ENCODE results near the gene GSPT1. TPM values are rescaled to one million over a fixed set of nuclear protein-coding genes. Genes with fewer than 3 reads are reported as not detected.

The GSPT1 gene
- total RNA-seq, 1 experiment from 2014 or later, result 173 TPM

- Histone ChIP-seq H2BK15ac (ENCODE audit: low read depth, low read length) (no peak overlapping the region), H3K79me1 (ENCODE audit: insufficient read depth, low read depth, low read length, poor library complexity, severe bottlenecking) (no peaks in the 10 kb centered on the region), H3K23ac (ENCODE audit: insufficient read length, low read depth, low read length) (no peak overlapping the region), H2BK20ac (ENCODE audit: low read depth, low read length, poor library complexity, severe bottlenecking) (no peak overlapping the region), H3K79me2 (ENCODE audit: insufficient read depth, low read length) (no peaks in the 10 kb centered on the region), H3K9ac (ENCODE audit: extremely low read depth, insufficient read length, low read length) (no peak overlapping the region), H3K14ac (ENCODE audit: insufficient read depth, low read length) (no peak overlapping the region), H3T11ph (ENCODE audit: low read length) (no peak overlapping the region), H4K5ac (ENCODE audit: insufficient read length, low read depth, low read length) (no peak overlapping the region), H3K27ac (ENCODE audit: insufficient read length, low read depth, low read length) (no peak overlapping the region), H2BK5ac (ENCODE audit: insufficient read length, low read length) (no peak overlapping the region), H3K9me3 (ENCODE audit: control insufficient read depth, low read depth, low read length) (no peaks in the 10 kb centered on the region), H3K4me1 (ENCODE audit: insufficient read depth, low read length) (no peaks in the 10 kb centered on the region), H3K56ac (ENCODE audit: insufficient read length, low read depth, low read length) (no peak overlapping the region), H3K4ac (ENCODE audit: low read depth, low read length) (no peak overlapping the region), H3K4me2 (ENCODE audit: insufficient read depth, insufficient read length, low read length) (no peak overlapping the region), H4K91ac (ENCODE audit: insufficient read length, low read depth, low read length) (no peak overlapping the region), H4K20me1 (ENCODE audit: control insufficient read depth, insufficient read depth, insufficient read length) (peaks cover 2% of the 10 kb centered on the region), H3K18ac (ENCODE audit: insufficient read length, low read depth, low read length) (no peak overlapping the region), H3K27me3 (ENCODE audit: insufficient read depth, low read length) (no peaks in the 10 kb centered on the region), H2BK120ac (ENCODE audit: low read depth, low read length, poor library complexity, severe bottlenecking) (no peak overlapping the region), H2AFZ (ENCODE audit: low read length) (no peak overlapping the region), H3K23me2 (ENCODE audit: insufficient read length, low read depth, low read length, poor library complexity, severe bottlenecking) (no peaks in the 10 kb centered on the region), H4K8ac (replicated peaks; ENCODE audit: insufficient read length, low read depth, low read length) (no peak overlapping the region), H2AK5ac (ENCODE audit: insufficient read length, low read length) (no peak overlapping the region), H2BK12ac (ENCODE audit: insufficient read length, low read depth, low read length) (no peak overlapping the region)
- H3K27ac Mint-ChIP-seq, result no peak overlapping the region
- no peak overlapping the region for H3K4me3 Mint-ChIP-seq
- H3K36me3 Mint-ChIP-seq (ENCODE audit: insufficient read depth in 1 of 3, low read depth in 3 of 3), result peaks cover 24 to 45% (median 38%) of the 10 kb centered on the region in 3 experiments
- H3K9me3 Mint-ChIP-seq, result no peaks in the 10 kb centered on the region; a peak in 1 of 5 replicates
- TF ChIP-seq, protein P1, sequence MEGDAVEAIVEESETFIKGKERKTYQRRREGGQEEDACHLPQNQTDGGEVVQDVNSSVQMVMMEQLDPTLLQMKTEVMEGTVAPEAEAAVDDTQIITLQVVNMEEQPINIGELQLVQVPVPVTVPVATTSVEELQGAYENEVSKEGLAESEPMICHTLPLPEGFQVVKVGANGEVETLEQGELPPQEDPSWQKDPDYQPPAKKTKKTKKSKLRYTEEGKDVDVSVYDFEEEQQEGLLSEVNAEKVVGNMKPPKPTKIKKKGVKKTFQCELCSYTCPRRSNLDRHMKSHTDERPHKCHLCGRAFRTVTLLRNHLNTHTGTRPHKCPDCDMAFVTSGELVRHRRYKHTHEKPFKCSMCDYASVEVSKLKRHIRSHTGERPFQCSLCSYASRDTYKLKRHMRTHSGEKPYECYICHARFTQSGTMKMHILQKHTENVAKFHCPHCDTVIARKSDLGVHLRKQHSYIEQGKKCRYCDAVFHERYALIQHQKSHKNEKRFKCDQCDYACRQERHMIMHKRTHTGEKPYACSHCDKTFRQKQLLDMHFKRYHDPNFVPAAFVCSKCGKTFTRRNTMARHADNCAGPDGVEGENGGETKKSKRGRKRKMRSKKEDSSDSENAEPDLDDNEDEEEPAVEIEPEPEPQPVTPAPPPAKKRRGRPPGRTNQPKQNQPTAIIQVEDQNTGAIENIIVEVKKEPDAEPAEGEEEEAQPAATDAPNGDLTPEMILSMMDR (conservative IDR thresholded peaks at IDR 0.05), result no peak
- H3K27me3 Mint-ChIP-seq (ENCODE audit: low read depth), result no peaks in the 10 kb centered on the region
- H3K4me1 Mint-ChIP-seq, result peaks cover 9 to 12% of the 10 kb centered on the region in 2 experiments
- no peak for DNase-seq
- WGBS (ENCODE audit: extremely low coverage, insufficient read length, low lambda C conversion rate), result no CpG with 5 or more reads among the region's 4 CpGs
Observed at GRCh38 chr16:11835309-11835708, 80.4 kb downstream of the GSPT1 start.
